OCI-LY1 (cell line): Measurements from ENCODE around the gene BTNL2.
"Not testable (repeated sequence)": the region's sequence is repeated elsewhere in the genome, so short reads cannot be mapped to it uniquely, and the experiment has no call there.

Experiments
- H2AFZ ChIP-seq: fragments of 200-600 bp; sonication (generic), shearing (Covaris generic); 2 replicates; pipeline ENCODE4 v1.6.0; 2014; ENCODE audit warnings: antibody characterized with exemption, mild to moderate bottlenecking, low read length
- H3F3A ChIP-seq: fragments of 200-600 bp; sonication (generic), shearing (Covaris generic); 2 replicates; pipeline ENCODE4 v1.6.0; 2014; ENCODE audit warnings: mild to moderate bottlenecking, antibody characterized with exemption, low read length, moderate library complexity; ENCODE audit not compliant: insufficient read depth
- H3K27ac ChIP-seq: fragments of 200-600 bp; sonication (generic); 2 replicates; pipeline ENCODE4 v1.5.1; 2014; ENCODE audit warnings: low read length, mixed run types, mild to moderate bottlenecking, low read depth; ENCODE audit not compliant: poor library complexity, severe bottlenecking
- H3K27me3 ChIP-seq: fragments of 200-600 bp; sonication (generic); 2 replicates; pipeline ENCODE4 v1.6.0; 2014; ENCODE audit warnings: antibody characterized with exemption, mild to moderate bottlenecking, low read length, moderate library complexity; ENCODE audit not compliant: insufficient read depth
- H3K36me3 ChIP-seq: fragments of 200-600 bp; sonication (generic); 2 replicates; pipeline ENCODE4 v1.6.1; 2014; ENCODE audit warnings: mild to moderate bottlenecking, antibody characterized with exemption, low read length, moderate library complexity, mixed read lengths; ENCODE audit not compliant: insufficient read depth
- H3K4me1 ChIP-seq: fragments of 200-600 bp; sonication (generic); 2 replicates; pipeline ENCODE4 v1.5.1; 2014; ENCODE audit warnings: mild to moderate bottlenecking, low read length, moderate library complexity; ENCODE audit not compliant: insufficient read depth, severe bottlenecking
- H3K4me2 ChIP-seq: fragments of 200-600 bp; sonication (generic), shearing (Covaris generic); 2 replicates; pipeline ENCODE4 v1.6.1; 2014; ENCODE audit warnings: low read length
- H3K4me3 ChIP-seq: fragments of 200-600 bp; sonication (generic); 2 replicates; pipeline ENCODE4 v1.5.1; 2014; ENCODE audit warnings: low read length, low read depth, mild to moderate bottlenecking, mixed read lengths; ENCODE audit not compliant: poor library complexity, severe bottlenecking
- H3K79me2 ChIP-seq: fragments of 200-600 bp; shearing (Covaris generic); 2 replicates; pipeline ENCODE4 v1.6.1; 2016; ENCODE audit warnings: mixed run types, low read length, mixed read lengths; ENCODE audit not compliant: insufficient read depth
- H3K9ac ChIP-seq: fragments of 200-600 bp; sonication (generic), shearing (Covaris generic); 2 replicates; pipeline ENCODE4 v1.6.1; 2014; ENCODE audit warnings: mild to moderate bottlenecking, low read length, mixed read lengths
- H3K9me2 ChIP-seq: fragments of 200-600 bp; sonication (generic), shearing (Covaris generic); 2 replicates; pipeline ENCODE4 v1.6.1; 2014; ENCODE audit warnings: low read depth, mild to moderate bottlenecking, low read length, mixed read lengths
- H3K9me3 ChIP-seq: fragments of 200-600 bp; shearing (Covaris generic); 2 replicates; pipeline ENCODE4 v1.6.1; 2014; ENCODE audit warnings: low read length, mixed read lengths
- H4K20me1 ChIP-seq: fragments of 200-600 bp; sonication (generic), shearing (Covaris generic); 2 replicates; pipeline ENCODE4 v1.6.0; 2016; ENCODE audit warnings: mild to moderate bottlenecking, low read length; ENCODE audit not compliant: insufficient read depth
- CTCF ChIP-seq: fragments of 200-600 bp; sonication (generic), shearing (Covaris generic); IDR thresholded peaks from 2 replicates; pipeline ENCODE4 v1.5.1; 2017; ENCODE audit warnings: mild to moderate bottlenecking, antibody characterized with exemption, low read length, moderate library complexity, mixed read lengths
- EZH2 ChIP-seq: fragments of 200-600 bp; sonication (generic), shearing (Covaris generic); IDR thresholded peaks from 2 replicates; pipeline ENCODE4 v1.8.0; 2017; ENCODE audit warnings: borderline replicate concordance, mixed run types, mild to moderate bottlenecking, antibody characterized with exemption, low read length, moderate library complexity, mixed read lengths

Gene BTNL2

GRCh38 chr6:32369660-32370059 is 37.3 kb downstream of the BTNL2 start:
- Histone ChIP-seq H3K4me2 (no peak overlapping the region), H2AFZ (no peak overlapping the region), H4K20me1 (no peaks in the 10 kb centered on the region), H3K9me3 (no peaks in the 10 kb centered on the region), H3K79me2 (no peaks in the 10 kb centered on the region), H3K27me3 (no peaks in the 10 kb centered on the region), H3K4me1 (no peaks in the 10 kb centered on the region), H3K36me3 (no peaks in the 10 kb centered on the region), H3K9me2 (no peaks in the 10 kb centered on the region), H3F3A (no peaks in the 10 kb centered on the region), H3K4me3 (no peak overlapping the region), H3K9ac (no peak overlapping the region), H3K27ac (no peak overlapping the region)
- TF ChIP-seq CTCF = no peak
- no peak for TF ChIP-seq EZH2

- Histone ChIP-seq H3K9ac (no peak overlapping the region), H4K20me1 (no peaks in the 10 kb centered on the region), H3K4me1 (no peaks in the 10 kb centered on the region), H3K27ac (no peak overlapping the region), H3K4me3 (no peak overlapping the region), H3K9me2 (no peaks in the 10 kb centered on the region), H3K36me3 (no peaks in the 10 kb centered on the region), H3K27me3 (no peaks in the 10 kb centered on the region), H3K9me3 (no peaks in the 10 kb centered on the region), H2AFZ (no peak overlapping the region), H3K79me2 (no peaks in the 10 kb centered on the region), H3F3A (no peaks in the 10 kb centered on the region), H3K4me2 (no peak overlapping the region)
- TF ChIP-seq EZH2 (no peak), CTCF (no peak)
Observed at GRCh38 chr6:32367644-32368043, 39.3 kb downstream of the BTNL2 start.

- H3K36me3 ChIP-seq, H3K27ac ChIP-seq, H3K4me1 ChIP-seq, H3K9ac ChIP-seq, H3K27me3 ChIP-seq, H3K9me2 ChIP-seq, H4K20me1 ChIP-seq, H3K9me3 ChIP-seq, H3F3A ChIP-seq, H2AFZ ChIP-seq, H3K79me2 ChIP-seq, H3K4me3 ChIP-seq, H3K4me2 ChIP-seq: not testable (repeated sequence)
Observed at GRCh38 chr6:32359225-32359624, 47.8 kb downstream of the BTNL2 start.

- H3K9me2 ChIP-seq, H3K4me2 ChIP-seq, H3K27me3 ChIP-seq, H3K79me2 ChIP-seq, H3K27ac ChIP-seq, H3K9ac ChIP-seq, H3K36me3 ChIP-seq, H4K20me1 ChIP-seq, H3K9me3 ChIP-seq, H2AFZ ChIP-seq, H3K4me1 ChIP-seq, H3F3A ChIP-seq, H3K4me3 ChIP-seq: not testable (repeated sequence)
Observed at GRCh38 chr6:32358548-32358947, 48.4 kb downstream of the BTNL2 start.
